H9 (cell line): ENCODE data around the gene SLC25A12. TPM values are rescaled to one million over a fixed set of nuclear protein-coding genes. Genes with fewer than 3 reads are reported as not detected.

Experiments
- DNase-seq: peaks from one replicate; pipeline ENCODE4 v3.0.0-alpha.2; 2017
- H2AFZ ChIP-seq: one replicate; pipeline ENCODE4 v1.6.1; 2013; ENCODE audit warnings: mild to moderate bottlenecking, low read length, control low read depth, moderate library complexity
- H2AK5ac ChIP-seq: 2 replicates; pipeline ENCODE4 v1.6.1; 2013; ENCODE audit warnings: low read length, control low read depth, mixed read lengths; ENCODE audit not compliant: insufficient read length
- H2BK120ac ChIP-seq: one replicate; pipeline ENCODE4 v1.6.1; 2013; ENCODE audit warnings: low read depth, mild to moderate bottlenecking, low read length, control low read depth, inconsistent platforms; ENCODE audit not compliant: poor library complexity, severe bottlenecking
- H2BK12ac ChIP-seq: 2 replicates; pipeline ENCODE4 v1.6.1; 2013; ENCODE audit warnings: low read length, control low read depth, mixed read lengths, low read depth; ENCODE audit not compliant: insufficient read length
- H2BK15ac ChIP-seq: 2 replicates; pipeline ENCODE4 v1.6.1; 2013; ENCODE audit warnings: low read depth, low read length, control low read depth
- H2BK20ac ChIP-seq: one replicate; pipeline ENCODE4 v1.6.1; 2013; ENCODE audit warnings: low read depth, mild to moderate bottlenecking, low read length, control low read depth, inconsistent platforms; ENCODE audit not compliant: poor library complexity, severe bottlenecking
- H2BK5ac ChIP-seq: 2 replicates; pipeline ENCODE4 v1.6.1; 2013; ENCODE audit warnings: low read length, control low read depth, mixed read lengths; ENCODE audit not compliant: insufficient read length
- H3K14ac ChIP-seq: 2 replicates; pipeline ENCODE4 v1.6.1; 2013; ENCODE audit warnings: low read length, control low read depth; ENCODE audit not compliant: insufficient read depth
- H3K18ac ChIP-seq: 2 replicates; pipeline ENCODE4 v1.6.1; 2013; ENCODE audit warnings: low read depth, mild to moderate bottlenecking, mixed read lengths, low read length, control low read depth; ENCODE audit not compliant: insufficient read length
- H3K23ac ChIP-seq: 2 replicates; pipeline ENCODE4 v1.6.1; 2013; ENCODE audit warnings: low read length, control low read depth, mixed read lengths, low read depth; ENCODE audit not compliant: insufficient read length
- H3K23me2 ChIP-seq: 2 replicates; pipeline ENCODE4 v1.6.1; 2013; ENCODE audit warnings: low read depth, mild to moderate bottlenecking, mixed read lengths, low read length, control low read depth; ENCODE audit not compliant: insufficient read length, poor library complexity, severe bottlenecking
- H3K27ac ChIP-seq: 2 replicates; pipeline ENCODE4 v1.5.1; 2013; ENCODE audit warnings: low read length, control low read depth, mixed read lengths, low read depth; ENCODE audit not compliant: insufficient read length
- H3K27me3 ChIP-seq: 2 replicates; pipeline ENCODE4 v1.6.1; 2013; ENCODE audit warnings: low read length, control low read depth, inconsistent platforms; ENCODE audit not compliant: insufficient read depth
- H3K4ac ChIP-seq: 2 replicates; pipeline ENCODE4 v1.6.1; 2013; ENCODE audit warnings: low read depth, mild to moderate bottlenecking, control low read depth, inconsistent platforms, low read length, moderate library complexity
- H3K4me1 ChIP-seq: 2 replicates; pipeline ENCODE4 v1.6.1; 2013; ENCODE audit warnings: low read length, control low read depth, inconsistent platforms; ENCODE audit not compliant: insufficient read depth
- H3K4me2 ChIP-seq: 2 replicates; pipeline ENCODE4 v1.6.1; 2013; ENCODE audit warnings: low read length, control low read depth, mixed read lengths; ENCODE audit not compliant: insufficient read length, insufficient read depth
- H3K56ac ChIP-seq: 2 replicates; pipeline ENCODE4 v1.6.1; 2013; ENCODE audit warnings: low read depth, mild to moderate bottlenecking, mixed read lengths, low read length, control low read depth; ENCODE audit not compliant: insufficient read length
- H3K79me1 ChIP-seq: 2 replicates; pipeline ENCODE4 v1.6.1; 2013; ENCODE audit warnings: low read depth, mild to moderate bottlenecking, moderate library complexity, low read length, control low read depth, inconsistent platforms; ENCODE audit not compliant: insufficient read depth, poor library complexity, severe bottlenecking
- H3K79me2 ChIP-seq: 2 replicates; pipeline ENCODE4 v1.6.1; 2013; ENCODE audit warnings: low read length, control low read depth, inconsistent platforms; ENCODE audit not compliant: insufficient read depth
- H3K9ac ChIP-seq: 2 replicates; pipeline ENCODE4 v1.6.1; 2013; ENCODE audit warnings: low read length, control low read depth, mixed read lengths; ENCODE audit not compliant: insufficient read length; ENCODE audit errors: extremely low read depth
- H3K9me3 ChIP-seq: one replicate; pipeline ENCODE4 v1.6.1; 2013; ENCODE audit warnings: low read depth, low read length, inconsistent platforms; ENCODE audit not compliant: control insufficient read depth
- H3T11ph ChIP-seq: one replicate; pipeline ENCODE4 v1.6.1; 2013; ENCODE audit warnings: mild to moderate bottlenecking, low read length, control low read depth, inconsistent platforms
- H4K20me1 ChIP-seq: one replicate; pipeline ENCODE4 v1.6.1; 2013; ENCODE audit not compliant: control insufficient read depth, insufficient read length, insufficient read depth
- H4K5ac ChIP-seq: 2 replicates; pipeline ENCODE4 v1.6.1; 2013; ENCODE audit warnings: low read depth, mild to moderate bottlenecking, mixed read lengths, low read length, control low read depth; ENCODE audit not compliant: insufficient read length
- H4K8ac ChIP-seq: replicated peaks from 2 replicates; pipeline ENCODE4 v1.6.1; 2013; ENCODE audit warnings: low read length, control low read depth, mixed read lengths, low read depth; ENCODE audit not compliant: insufficient read length
- H4K91ac ChIP-seq: 2 replicates; pipeline ENCODE4 v1.6.1; 2013; ENCODE audit warnings: low read depth, mild to moderate bottlenecking, moderate library complexity, mixed read lengths, low read length, control low read depth; ENCODE audit not compliant: insufficient read length
- H3K27ac Mint-ChIP-seq, 3 experiments: 2 replicates in 2 of 3; 3 replicates in 1 of 3; pipeline ENCODE4 v1.8.0; 2020 to 2021; ENCODE audit warnings: mixed read lengths in 3 of 3, mild to moderate bottlenecking in 1 of 3, moderate library complexity in 1 of 3
- H3K27me3 Mint-ChIP-seq: 2 replicates; pipeline ENCODE4 v1.8.0; 2021; ENCODE audit warnings: low read depth, mild to moderate bottlenecking, moderate library complexity, mixed read lengths
- H3K36me3 Mint-ChIP-seq, 3 experiments: 2 replicates in 2 of 3; 3 replicates in 1 of 3; pipeline ENCODE4 v1.8.0; 2020 to 2021; ENCODE audit warnings: low read depth in 3 of 3, mixed read lengths in 3 of 3; ENCODE audit not compliant: insufficient read depth in 1 of 3
- H3K4me1 Mint-ChIP-seq, 2 experiments: 2 replicates each; pipeline ENCODE4 v1.8.0; 2020; ENCODE audit warnings: mixed read lengths in 2 of 2
- H3K4me3 Mint-ChIP-seq, 2 experiments: 2 replicates in 1 of 2; 3 replicates in 1 of 2; pipeline ENCODE4 v1.8.0; 2020 to 2021; ENCODE audit warnings: mild to moderate bottlenecking in 2 of 2, mixed read lengths in 2 of 2, moderate library complexity in 1 of 2
- H3K9me3 Mint-ChIP-seq, 2 experiments: 2 replicates in 1 of 2; 3 replicates in 1 of 2; pipeline ENCODE4 v1.8.0; 2020; ENCODE audit warnings: mild to moderate bottlenecking in 2 of 2, mixed read lengths in 2 of 2, moderate library complexity in 1 of 2
- CTCF ChIP-seq: fragments of 200-600 bp; sonication (generic); conservative IDR thresholded peaks from 3 replicates; pipeline ENCODE4 v1.8.0; 2021; ENCODE audit warnings: antibody characterized with exemption, mild to moderate bottlenecking
- WGBS: extraction: QIAGEN DNeasy Blood & Tissue Kit; methylation state at CpG from one replicate; pipeline ENCODE4 v1.1.7; 2013; ENCODE audit warnings: missing lambda C conversion rate, low lambda C conversion rate, mixed read lengths; ENCODE audit not compliant: insufficient read length; ENCODE audit errors: extremely low coverage; 5-methylcytosine and 5-hydroxymethylcytosine counted together
- total RNA-seq: library from RNA; stranded (reverse); gene quantifications from 2 replicates; pipeline ENCODE4 v1.2.1, GENCODE V29; 2021

SLC25A12 gene
- total RNA-seq, 1 experiment from 2014 or later, result 10.1 TPM

- H3K18ac ChIP-seq, result no peak overlapping the region
- H2BK120ac ChIP-seq, result no peak overlapping the region
- no peak overlapping the region for H2BK12ac ChIP-seq
- no peak overlapping the region for H3K4me2 ChIP-seq
- no peaks in the 10 kb centered on the region for H3K9me3 ChIP-seq
- H2BK5ac ChIP-seq, result no peak overlapping the region
- no peak overlapping the region for H3K9ac ChIP-seq
- H3K4ac ChIP-seq, result no peak overlapping the region
- no peak overlapping the region for H2BK20ac ChIP-seq
- no CpG with 5 or more reads among the region's 1 CpG for WGBS
- no peaks in the 10 kb centered on the region for H3K79me2 ChIP-seq
- no peaks in the 10 kb centered on the region for H4K20me1 ChIP-seq
- H4K91ac ChIP-seq, result no peak overlapping the region
- H2AK5ac ChIP-seq, result no peak overlapping the region
- H3K56ac ChIP-seq, result no peak overlapping the region
- DNase-seq, result no peak
- Mint-ChIP-seq H3K4me1 (no peaks in the 10 kb centered on the region), H3K36me3 (peaks cover 23 to 27% (median 27%) of the 10 kb centered on the region in 3 experiments), H3K27ac (no peak overlapping the region), H3K27me3 (no peaks in the 10 kb centered on the region), H3K4me3 (no peak overlapping the region), H3K9me3 (peaks cover 0 to 12% of the 10 kb centered on the region in 2 experiments; a peak in 3 of 5 replicates)
- H2AFZ ChIP-seq, result no peak overlapping the region
- TF ChIP-seq CTCF, result no peak
- H4K8ac ChIP-seq, result no peak overlapping the region
- no peak overlapping the region for H3K27ac ChIP-seq
- H3T11ph ChIP-seq, result no peak overlapping the region
- no peaks in the 10 kb centered on the region for H3K23me2 ChIP-seq
- H3K79me1 ChIP-seq, result no peaks in the 10 kb centered on the region
- no peaks in the 10 kb centered on the region for H3K4me1 ChIP-seq
- H4K5ac ChIP-seq, result no peak overlapping the region
- H3K23ac ChIP-seq, result no peak overlapping the region
- no peak overlapping the region for H3K14ac ChIP-seq
- H3K27me3 ChIP-seq, result no peaks in the 10 kb centered on the region
- no peak overlapping the region for H2BK15ac ChIP-seq
Measured at GRCh38 chr2:171824086-171824485, 70.0 kb downstream of the SLC25A12 start.
